SH-SY5Y (cell line): Measurements from ENCODE around the gene KY.

ENCODE experiments used
- GATA2 ChIP-seq: IDR thresholded peaks from 2 replicates; pipeline ENCODE4 v1.6.1; 2011; ENCODE audit warnings: mild to moderate bottlenecking, low read depth, low read length
- GATA3 ChIP-seq: IDR thresholded peaks from 2 replicates; pipeline ENCODE4 v1.6.1; 2011; ENCODE audit warnings: low read depth, mild to moderate bottlenecking, low read length, moderate library complexity

GRCh38 chr3:134677987-134678308, 27.1 kb upstream of the KY start:
- TF ChIP-seq GATA2 = no peak
- no peak for TF ChIP-seq GATA3
